NCI-H146 (cell line): ENCODE results near the gene HENMT1.
A peak's percentile ranks its signal among the peaks of the same experiment; 100 is the strongest.
"Not testable (repeated sequence)": the region's sequence is repeated elsewhere in the genome, so short reads cannot be mapped to it uniquely, and the experiment has no call there.

ENCODE experiments used
- DNase-seq: peaks from one replicate; lab custom pipeline; 2025; lab: John Stamatoyannopoulos, UW

HENMT1 gene

GRCh38 chr1:108661030-108661609 is at the start of gene HENMT1:
HENMT1 (minus strand) TSS chr1:108661093; CDS start chr1:108659884, 1,209 bp downstream.
- DNase-seq, result peak; percentile 79

- DNase-seq, result no peak
These were observed 48.1 kb upstream of the HENMT1 start for GRCh38 chr1:108708691-108709660.

DNA sequence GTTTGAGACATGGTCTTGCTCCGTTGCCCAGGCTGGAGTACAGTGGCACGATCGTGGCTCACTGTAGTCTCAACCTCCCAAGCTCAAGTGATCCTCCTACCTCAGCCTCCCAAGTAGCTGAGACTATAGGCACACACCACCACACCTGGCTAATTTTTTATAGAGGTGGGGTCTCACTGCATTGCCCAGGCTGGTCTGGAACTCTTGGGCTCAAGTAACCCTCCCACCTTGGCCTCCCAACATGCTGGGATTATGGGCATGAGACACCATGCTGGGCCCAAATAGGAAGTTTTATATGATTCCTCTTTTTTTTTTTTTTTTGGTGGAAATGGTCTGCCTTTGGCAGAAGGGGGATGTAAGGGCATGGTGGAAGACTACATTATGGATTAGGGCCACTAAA is 45.8 kb upstream of the HENMT1 start:
- DNase-seq, result no peak

DNA sequence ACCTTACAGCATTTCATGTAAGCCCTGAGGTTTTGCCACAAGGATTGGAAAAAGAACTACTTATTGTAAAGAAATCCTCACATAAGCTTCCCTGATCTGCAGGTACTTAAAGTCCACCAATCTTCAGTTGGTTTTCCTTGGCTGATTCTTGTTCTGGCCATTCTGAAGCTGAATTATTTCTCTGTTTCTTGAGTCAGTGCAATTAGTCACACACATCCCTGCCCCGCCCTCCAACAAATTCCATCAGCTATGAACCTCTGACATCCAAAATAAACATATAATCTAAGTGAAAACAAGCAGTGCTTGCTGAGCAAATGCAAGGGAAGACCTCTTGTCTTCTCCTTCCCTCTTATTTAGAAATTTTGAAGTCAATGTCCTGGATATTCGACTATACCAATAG is 43.6 kb upstream of the HENMT1 start:
- DNase-seq, result no peak

- DNase-seq, result no peak
These were observed 43.0 kb upstream of the HENMT1 start for GRCh38 chr1:108703939-108704338.

- not testable (repeated sequence) for DNase-seq
These were observed 41.2 kb upstream of the HENMT1 start for GRCh38 chr1:108702109-108702508.

DNA sequence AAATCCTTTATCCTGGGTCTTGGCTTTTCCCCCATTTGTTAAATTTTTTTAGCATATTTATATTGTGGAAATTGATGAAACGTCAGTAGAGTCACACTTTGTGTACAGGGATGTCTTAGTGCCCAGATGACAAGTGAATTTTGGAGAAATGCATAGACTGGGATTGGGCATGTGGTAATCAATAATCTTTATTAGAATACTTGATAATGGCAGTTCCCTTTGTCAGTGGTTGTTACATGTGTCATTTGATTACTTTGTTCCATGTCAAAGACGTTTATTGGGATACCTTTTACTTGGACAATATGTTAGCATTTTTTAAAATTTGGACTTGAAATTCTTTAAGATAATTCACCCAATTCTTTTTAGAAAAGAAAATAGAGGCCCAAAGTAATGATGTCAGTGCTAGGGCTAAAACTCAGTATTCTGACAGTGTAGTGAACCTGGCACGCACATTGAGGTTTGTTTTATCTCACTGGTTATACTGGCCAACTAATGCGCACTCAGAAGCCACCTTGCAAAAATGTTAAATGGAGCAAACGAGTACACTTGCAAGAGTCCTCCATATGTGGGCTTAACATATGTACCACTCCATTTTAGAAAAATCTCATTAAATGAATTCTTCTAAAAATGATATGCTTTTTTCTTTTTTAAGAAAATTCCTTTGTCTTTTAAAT is 40.4 kb upstream of the HENMT1 start:
- no peak for DNase-seq

DNA sequence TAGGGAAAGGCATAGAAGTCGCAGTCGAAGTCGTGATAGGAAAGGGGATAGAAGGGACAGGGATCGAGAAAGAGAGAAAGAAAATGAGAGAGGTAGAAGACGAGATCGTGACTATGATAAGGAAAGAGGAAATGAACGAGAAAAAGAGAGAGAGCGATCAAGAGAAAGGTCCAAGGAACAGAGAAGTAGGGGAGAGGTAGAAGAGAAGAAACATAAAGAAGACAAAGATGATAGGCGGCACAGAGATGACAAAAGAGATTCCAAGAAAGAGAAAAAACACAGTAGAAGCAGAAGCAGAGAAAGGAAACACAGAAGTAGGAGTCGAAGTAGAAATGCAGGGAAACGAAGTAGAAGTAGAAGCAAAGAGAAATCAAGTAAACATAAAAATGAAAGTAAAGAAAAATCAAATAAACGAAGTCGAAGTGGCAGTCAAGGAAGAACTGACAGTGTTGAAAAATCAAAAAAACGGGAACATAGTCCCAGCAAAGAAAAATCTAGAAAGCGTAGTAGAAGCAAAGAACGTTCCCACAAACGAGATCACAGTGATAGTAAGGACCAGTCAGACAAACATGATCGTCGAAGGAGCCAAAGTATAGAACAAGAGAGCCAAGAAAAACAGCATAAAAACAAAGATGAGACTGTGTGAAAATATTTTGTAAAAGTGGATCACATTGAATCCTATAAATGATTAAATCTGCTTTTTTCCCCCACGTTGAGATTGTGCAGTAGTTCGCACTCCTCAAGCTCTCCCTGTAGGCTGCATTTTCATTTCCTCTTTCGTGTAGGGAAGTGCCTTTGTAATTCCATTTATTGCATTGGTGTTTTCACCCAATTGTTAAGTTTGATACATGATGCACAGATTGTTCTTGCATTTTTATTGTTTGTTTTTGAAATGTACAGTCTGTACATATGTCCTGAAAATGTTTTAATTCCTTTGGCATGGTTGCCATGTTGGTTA is 38.8 kb upstream of the HENMT1 start:
- no peak for DNase-seq

- no peak for DNase-seq
These were observed 34.6 kb upstream of the HENMT1 start for GRCh38 chr1:108695535-108695934.

GRCh38 chr1:108692724-108693655 is 32.1 kb upstream of the HENMT1 start:
- DNase-seq, result peak; percentile 68

- peak; percentile 93 for DNase-seq
These were observed 31.2 kb upstream of the HENMT1 start, which contains the start of gene PRPF38B for GRCh38 chr1:108691942-108692723. PRPF38B (plus strand) TSS chr1:108692310; CDS start chr1:108692592, 282 bp downstream.

DNA sequence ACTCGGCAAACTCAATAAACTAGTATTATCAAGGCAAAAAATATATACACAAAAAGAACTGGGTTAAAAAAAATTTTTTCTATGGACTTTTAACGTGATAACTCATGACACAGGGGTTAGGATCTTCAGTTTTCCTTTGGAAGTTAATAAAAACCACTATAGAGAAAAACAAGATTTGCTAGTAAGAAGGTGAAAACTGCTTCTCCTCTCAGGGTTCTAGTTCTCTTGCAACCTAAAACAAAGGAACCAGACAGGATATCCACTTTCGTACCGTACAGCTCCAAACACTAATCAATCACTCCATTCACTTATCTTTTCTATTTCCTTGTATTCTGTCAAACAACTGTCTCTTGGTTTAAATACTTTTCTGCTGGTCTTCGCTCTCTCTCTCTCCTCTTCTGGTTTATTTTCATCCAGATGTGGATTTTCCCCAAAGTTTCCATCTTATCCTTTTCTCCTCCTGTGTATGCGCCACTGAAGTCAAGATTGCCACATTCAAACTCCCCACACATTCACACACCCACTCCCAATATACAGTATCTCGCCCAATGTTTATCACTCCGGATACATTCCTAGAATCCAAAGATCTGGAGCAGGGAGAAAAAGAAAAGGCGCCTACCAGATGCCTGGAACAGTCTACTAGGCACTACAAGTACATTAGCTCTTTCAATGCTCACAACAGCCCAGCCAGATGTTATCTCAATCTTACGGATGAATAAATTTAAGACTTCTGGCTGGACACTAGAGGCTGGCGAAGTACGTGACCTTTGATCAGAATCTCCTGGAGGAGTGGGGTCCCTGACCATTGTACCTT is 30.4 kb upstream of the HENMT1 start:
- DNase-seq, result no peak

GRCh38 chr1:108686614-108687313 is 25.9 kb upstream of the HENMT1 start:
- no peak for DNase-seq

DNA sequence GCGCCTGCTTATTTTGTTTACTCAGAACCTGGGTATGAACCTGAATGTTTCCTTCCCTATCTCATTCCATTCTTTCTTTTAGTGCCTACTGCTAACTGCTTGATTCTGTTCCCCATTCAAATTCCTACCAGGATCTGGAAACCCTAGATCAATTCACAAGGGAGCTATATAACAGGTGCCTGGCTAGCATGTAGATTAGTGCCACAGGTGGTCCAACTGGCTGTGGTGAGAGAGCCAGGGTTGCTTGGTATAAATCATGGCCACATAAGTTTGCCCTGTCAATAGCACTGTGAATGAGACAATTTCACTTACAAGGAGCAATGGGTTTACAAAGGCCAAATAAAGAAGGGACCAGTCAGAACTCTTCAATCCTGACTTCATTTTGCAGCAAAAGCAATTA is 24.6 kb upstream of the HENMT1 start:
- peak; percentile 44 for DNase-seq

GRCh38 chr1:108681701-108682100 is 20.8 kb upstream of the HENMT1 start:
- DNase-seq, result peak; percentile 53

GRCh38 chr1:108679586-108680213 is 18.8 kb upstream of the HENMT1 start:
- DNase-seq, result no peak

GRCh38 chr1:108678706-108679105 is 17.8 kb upstream of the HENMT1 start:
- DNase-seq, result no peak

GRCh38 chr1:108671143-108671542 is 10.2 kb upstream of the HENMT1 start:
- no peak for DNase-seq
